HG02840 (cell line): ENCODE results near the gene DIAPH2.

Experiments
- ATAC-seq: cut with Tn5 transposase; IDR thresholded peaks from one replicate; pipeline ENCODE4 v1.9.1; 2021; ENCODE audit warnings: mild to moderate bottlenecking, moderate library complexity, moderate number of reproducible peaks; ENCODE audit not compliant: unreplicated experiment, low FRiP score

Gene DIAPH2

DNA sequence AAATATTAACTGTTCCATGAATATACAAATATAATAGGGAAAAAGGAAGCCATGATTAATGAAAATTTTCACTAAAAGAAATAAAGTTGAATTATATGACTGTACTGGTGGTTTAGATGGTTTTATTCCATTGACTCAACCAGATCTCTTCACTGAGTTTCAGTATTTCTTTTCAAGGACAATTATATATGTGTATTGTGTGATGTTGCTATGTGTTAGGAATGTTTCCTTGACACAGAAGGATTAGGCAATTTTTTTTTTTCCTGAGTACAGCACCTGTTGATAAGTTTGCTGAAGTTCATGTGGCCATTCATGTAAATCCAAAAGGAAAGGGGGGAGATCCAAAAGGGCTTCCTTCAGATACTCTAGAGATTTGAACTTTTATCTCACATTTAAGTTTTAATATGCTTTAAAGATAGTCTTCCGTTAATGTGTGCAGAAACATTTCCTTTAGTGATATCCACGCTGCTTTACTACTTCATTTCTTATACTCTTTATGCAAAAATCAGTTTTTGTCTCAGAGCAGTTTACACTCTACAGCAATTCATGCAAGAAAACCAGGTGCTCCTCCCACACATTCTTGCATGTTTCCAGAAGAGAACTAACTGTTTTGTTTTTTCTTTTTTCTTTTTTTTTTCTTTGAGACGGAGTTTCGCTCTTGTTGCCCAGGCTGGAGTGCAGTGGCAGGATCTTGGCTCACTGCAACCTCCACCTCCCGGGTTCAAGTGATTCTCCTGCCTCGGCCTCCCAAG is 448.2 kb downstream of the DIAPH2 start:
- ATAC-seq, result no peak

DNA sequence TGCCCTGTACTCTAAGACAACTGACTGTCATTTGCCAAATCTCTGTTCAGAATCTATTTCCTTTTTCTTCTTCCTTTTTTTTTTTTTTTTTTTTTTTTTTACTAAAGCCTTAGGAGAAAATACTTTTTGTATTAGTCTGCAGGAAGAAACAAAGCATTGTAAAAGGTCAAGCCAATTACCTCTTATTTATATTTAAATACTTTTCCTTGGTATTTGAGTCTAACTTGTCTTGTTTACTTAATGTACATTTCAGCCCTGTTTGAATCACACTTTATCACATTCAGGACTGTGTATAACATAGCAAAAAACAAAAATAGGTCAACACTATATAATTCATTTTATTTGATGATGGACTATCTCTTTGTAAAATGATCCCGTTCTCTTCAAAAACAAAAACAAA is 461.3 kb downstream of the DIAPH2 start:
- ATAC-seq, result no peak

DNA sequence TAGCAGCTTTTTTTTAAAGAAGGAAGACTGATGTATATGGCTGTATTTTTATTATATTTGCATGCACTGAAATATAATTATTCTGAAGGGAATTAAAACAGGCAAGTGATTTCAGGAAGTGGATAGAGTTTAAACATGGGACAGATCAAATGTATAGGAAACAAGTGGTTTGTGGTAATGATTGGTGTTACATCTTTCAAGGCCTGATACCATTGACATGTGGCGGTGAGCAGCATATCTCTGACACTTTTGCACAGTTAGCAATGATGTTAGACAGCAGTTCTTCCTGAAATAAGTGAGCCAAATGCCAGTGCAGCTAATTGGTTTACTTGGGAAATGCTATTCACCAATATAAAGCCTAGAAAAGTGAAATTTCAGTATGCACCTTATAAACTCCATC is 471.2 kb downstream of the DIAPH2 start:
- no peak for ATAC-seq

DNA sequence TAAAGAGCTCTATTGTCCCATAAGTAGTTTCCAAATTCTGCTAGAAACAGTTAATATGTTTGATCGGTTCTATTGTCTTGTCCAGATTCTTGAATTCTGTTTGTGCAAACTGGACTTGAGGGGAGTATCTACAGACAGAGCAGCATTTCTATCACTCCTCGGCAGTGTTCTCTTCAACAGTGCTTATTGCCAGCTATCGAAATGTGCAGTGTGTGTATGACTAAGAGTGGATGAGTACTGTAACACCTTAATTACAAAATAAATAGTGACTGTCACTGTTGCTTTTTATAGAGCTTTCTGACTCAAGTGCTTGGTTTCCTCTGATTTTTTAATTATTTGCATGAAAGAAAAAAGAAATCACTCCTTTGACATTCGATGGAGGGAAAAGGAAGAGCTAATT is 473.6 kb downstream of the DIAPH2 start:
- ATAC-seq, result no peak

DNA sequence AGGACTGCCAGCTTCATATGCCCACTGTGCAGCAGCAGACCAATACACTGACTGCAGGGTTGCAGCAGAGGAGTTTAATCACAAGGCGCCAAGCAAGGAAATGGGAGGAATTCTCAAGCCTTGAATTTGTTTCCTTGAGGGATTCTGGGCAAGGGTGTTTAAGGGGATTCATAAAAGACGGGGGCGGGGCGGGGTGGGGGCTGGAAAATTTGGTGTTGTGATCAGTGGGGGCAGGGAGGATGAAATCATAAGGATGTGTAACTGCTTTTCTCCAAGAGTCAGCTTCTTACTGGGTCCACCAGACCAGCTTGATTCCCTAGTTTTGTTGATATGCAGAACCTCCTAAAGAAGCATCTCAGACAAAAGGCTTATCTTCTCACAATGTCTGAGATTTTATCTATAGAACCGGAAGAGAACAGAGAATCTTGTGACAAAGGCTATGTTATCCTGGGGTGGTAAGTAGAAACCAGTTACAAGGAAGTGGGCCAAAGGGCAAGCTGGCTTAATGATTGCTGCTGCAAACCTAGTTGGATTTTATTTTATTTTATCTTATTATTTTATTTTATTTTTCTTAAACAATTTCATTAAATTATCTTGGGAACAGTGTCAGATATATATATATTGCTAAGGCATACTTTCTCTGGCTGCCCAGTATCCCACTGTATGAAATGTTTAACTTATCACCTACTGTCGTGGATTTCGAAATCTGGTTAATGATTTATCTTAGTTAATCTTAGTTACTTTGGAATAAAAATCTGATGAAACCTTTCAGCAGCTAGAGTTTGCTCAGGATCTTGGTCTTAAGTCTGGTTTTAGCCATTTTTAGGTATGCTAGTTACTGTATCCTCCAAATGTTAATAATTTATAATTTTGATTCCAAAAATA is 475.5 kb downstream of the DIAPH2 start:
- ATAC-seq, result no peak

DNA sequence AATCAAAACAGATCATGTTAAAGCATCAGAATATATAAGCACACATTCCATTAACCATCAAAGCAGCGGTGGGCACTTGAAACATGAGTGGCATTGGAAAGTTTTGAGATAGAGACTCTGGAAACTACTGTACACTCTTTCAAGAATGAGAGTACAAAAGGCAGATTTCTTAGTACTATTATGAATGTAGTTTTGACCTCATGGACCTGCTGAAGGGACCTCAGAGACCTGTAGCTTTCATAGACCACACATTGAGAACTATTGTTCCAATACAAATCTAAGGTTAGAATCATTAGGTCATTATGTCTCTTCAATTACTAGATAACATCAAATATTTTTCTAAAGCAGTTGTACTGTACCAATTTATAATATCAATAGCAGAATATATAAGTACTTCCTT is 482.7 kb downstream of the DIAPH2 start:
- ATAC-seq, result no peak

DNA sequence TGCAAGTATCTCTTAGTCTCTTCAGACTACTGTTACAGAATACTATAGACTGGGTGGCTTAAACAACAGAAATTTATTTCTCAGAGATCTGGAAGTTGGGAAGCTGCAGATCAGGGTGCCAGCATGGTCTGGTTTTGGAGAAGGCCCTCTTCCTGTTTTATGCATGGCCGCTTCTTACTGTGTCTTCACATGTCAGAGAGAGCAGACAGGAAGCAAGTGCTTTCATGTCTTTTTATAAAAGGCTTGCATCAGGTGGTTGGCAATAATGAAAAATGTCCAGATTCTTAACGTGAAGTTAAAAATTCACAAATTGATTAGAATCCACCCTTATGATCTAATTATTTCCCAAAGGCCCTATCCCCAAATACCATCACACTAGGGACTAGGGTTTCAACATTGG is 484.0 kb downstream of the DIAPH2 start:
- no peak for ATAC-seq

DNA sequence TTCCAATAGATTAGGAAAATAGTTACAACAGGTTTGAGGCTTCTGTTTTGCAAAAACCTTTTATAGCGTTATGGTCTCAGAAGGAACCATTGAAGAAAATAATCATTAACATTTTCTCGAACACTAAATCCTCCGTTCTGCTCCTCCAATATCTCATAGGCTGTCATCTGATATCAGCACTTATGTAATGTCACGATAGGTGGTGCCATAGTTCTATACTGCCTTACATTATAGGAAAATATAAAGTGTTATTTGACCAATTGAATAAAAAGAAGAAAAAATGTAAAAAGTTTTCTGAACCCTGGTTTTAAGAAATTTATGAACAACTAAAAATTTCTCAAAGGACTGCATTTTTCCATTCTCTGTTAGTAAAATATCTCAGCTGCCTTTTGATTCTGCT is 490.5 kb downstream of the DIAPH2 start:
- no peak for ATAC-seq

DNA sequence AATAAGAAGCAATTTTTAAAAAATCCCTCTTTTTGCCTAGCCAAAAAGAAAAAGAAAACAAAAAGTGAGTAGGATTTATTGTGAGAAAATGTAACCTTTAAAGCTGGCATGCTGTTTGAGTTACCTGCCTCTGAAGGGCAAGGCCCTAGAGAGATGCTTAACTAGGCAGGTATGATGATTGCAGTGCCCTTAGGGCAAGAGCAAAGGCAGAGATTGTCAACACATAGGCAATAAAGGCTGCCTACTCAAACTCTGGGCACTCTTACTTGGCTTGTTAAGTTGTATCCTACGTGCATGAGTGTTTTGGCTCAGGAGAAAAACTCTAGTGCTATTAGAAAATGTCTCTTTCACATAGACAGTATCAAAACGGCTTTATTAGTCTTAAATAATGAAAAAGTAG is 505.0 kb downstream of the DIAPH2 start:
- ATAC-seq, result no peak

DNA sequence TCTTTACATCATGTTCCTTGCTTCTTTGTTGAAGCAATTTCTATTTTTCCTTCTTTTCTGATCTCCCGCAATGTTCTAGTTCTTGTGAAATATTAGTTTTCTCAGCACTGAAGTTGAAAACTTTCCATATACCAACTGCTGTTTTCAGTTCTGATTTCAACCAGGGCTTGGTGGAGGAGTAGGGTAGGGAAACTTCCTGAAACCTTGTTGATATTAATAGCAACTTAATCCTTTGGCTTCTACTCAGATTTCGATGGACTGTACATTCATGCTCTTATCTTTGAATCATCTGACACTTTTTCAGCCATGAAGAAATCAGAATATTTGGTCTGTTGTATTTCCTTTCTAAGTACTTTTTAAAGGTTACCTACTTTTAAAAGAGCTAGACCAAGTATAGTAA is 514.9 kb downstream of the DIAPH2 start:
- no peak for ATAC-seq

DNA sequence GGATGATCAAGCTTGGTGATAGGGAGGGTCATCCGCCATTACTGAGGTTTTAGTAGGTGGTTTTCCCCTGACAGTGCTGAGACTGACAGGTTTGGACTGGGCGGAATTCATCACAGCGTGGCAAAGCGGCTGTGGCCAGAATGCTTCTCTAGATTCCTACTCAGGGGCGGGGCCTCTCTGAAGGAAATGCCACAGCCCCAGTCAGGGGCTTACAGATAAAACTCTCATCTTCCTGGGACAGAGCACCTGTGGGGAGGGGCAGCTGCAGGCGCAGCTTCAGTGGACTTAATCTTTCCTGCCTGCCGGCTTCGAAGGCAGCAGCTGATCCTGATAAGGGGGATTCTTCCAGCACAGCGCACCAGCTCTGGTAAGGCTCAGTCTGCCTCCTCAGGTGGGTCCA is 515.8 kb downstream of the DIAPH2 start:
- no peak for ATAC-seq

DNA sequence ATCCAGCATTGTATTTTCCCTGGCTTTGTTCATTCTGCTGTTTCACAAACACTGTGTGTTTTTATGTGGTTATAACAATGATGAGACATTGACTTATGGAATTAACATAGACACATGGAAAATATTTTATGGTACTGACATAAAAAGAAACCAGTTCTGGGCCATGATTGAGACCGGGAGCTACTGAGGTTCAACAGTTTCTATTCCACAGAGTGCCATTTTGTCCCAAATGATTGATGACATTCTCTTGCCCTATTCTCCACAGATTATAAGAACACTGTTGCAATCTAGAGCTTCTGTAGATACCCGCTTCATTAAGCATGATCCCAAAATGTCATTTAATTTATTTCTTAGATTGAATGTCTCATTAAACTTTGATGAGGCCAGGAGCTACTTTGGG is 525.9 kb downstream of the DIAPH2 start:
- ATAC-seq, result no peak

DNA sequence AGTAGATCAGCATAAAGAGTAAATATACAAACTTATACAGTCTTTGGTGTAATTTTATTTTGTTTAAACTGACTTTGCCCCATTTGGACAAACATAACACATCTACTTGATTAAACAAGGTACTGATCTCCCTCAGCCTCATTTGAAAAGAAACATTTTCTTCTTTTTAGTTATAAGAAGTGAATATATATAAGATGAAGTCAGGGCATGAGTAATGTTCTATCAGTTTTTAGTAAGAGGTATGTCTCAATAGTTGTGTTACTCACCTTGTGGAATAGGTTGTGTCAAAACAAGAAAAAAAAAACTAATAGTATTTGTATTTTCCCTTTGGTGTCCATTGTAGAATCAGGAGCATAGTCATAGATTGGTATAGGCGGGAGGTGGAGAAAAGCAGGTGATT is 526.4 kb downstream of the DIAPH2 start:
- no peak for ATAC-seq

DNA sequence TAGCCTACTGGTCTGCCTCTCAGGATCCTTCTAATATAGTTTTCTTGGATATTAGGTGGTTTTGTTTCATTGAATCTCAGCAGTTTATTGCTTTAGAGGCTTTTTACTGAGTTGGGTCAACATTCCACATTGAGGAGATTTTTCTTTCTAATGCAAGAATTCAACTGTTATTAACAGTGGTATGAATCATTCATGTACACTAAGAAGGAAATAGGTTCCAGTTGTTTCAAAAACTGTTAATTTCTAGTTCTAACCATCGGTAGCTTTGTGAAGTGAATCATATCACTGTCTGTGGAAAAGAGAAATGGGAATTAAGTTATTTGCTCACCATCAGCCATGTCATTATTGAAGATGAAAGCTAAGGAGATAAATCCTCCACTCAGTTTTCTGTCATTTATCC is 530.5 kb downstream of the DIAPH2 start:
- no peak for ATAC-seq

DNA sequence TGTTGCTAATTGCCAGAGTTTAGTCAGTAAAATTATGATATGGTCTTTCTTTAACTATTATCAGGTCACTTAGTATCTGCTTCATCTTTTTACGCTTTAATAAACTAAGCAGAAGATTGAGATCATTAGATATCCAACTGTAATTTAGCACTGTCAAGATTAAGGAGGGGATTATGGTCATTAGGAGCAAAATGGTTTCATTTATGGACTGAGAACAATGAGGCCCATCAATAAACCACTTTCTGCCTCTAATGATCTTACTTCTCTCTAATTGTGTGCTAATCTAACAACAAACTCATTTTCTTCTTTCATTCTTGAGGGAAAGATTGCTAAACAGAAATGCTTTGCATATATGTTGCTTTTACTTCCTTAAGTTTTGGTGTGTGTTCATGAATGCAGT is 539.5 kb downstream of the DIAPH2 start:
- ATAC-seq, result no peak

DNA sequence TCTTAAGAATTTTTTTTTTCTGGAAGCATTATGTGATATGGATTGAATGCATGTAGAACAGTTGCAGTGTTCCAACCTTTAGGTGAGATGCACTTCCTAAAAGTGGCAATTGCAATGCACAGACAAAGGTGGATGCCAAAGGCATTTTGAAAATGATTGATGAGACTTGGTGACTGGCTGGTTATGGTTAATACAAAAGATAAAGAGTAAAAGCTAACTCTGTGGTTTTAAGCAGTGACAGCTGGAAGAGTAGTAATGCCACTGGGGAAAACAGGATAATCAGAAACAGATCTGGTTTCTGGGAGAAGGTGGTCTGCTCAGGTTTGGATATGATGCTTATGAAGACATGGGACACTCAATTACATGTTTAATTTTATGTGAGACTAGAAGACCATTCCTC is 544.7 kb downstream of the DIAPH2 start:
- ATAC-seq, result no peak

DNA sequence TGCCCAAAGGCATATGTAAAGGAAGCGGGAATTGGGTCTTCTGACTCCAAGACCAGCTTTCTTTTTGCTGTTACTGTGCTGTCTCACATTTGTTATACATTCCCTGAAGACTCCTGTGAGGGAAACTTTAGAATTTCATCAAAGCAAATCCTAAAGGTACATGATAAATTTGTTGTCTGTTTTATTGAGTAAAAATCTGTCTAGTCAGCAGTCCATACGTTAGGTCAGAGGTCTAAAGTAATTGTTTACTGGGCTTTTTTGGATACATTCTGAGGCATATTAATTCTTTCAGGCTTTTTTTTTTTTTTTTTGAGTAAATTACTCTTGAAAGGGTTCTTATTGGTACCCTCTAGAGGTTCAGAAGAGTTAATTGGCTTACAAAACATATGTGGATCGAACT is 546.3 kb downstream of the DIAPH2 start:
- ATAC-seq, result no peak

DNA sequence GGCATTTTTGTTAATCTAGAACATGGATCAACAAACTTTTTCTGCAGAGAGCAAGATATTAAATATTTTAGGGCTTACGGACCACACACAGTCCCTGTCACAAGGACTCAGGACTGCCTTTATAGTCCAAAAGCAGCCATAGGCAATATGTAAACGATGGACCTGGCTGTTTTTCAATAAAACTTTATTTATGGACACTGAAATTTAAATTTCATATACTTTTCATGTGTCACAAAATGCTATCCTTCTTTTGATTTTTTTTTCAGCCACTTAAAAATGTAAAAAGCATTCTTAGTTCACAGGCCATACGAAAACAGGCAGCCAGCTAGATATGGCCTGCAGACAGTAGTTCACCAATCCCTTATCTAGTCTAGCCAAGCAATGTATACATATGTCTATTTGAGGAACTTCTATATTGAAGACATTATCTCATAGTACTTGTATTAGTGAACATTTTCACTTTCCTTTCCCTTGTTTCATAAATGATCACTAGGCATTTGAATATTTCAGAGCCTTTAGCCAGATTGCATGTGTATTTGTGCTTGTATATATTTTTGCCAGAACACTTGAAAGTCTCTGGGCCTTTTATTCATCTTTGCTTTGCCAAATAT is 549.9 kb downstream of the DIAPH2 start:
- peak; percentile 99 for ATAC-seq

DNA sequence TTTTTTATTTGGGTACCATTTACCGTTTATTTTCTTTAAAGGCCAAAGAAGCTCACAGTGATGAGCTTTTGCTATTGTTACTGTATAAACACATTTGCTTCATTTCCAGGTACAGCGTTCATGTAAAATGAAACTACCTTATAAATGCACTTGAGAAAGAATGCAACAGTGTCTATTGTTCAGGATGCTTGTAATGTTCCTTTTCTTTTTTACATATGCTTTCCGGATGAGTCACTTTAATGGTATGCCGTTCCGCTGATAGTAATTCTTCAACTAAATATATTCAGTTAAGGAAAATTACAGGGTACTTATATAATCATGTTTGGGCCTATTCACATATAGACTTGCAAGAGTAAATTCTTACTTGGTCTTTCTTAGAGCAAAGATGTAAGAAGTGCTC is 554.0 kb downstream of the DIAPH2 start:
- ATAC-seq, result no peak

DNA sequence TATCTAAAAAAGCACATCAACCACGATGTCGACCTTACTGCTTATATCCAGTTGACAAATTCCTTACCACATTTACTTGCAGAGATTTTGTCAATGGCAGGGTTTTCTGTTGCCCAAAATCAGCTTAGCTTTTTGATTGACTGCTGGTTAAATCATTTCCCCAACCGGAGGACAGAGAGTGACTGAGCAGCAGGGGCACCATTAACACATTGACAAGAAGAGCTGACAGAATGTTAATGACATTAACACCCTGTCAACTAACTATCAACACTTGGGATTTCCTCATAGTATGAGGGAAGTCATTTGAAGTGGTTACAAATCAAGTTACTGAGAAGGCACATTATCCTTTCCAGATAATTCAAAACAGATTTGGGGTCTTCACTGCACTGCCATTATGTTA is 567.5 kb downstream of the DIAPH2 start:
- ATAC-seq, result no peak

DNA sequence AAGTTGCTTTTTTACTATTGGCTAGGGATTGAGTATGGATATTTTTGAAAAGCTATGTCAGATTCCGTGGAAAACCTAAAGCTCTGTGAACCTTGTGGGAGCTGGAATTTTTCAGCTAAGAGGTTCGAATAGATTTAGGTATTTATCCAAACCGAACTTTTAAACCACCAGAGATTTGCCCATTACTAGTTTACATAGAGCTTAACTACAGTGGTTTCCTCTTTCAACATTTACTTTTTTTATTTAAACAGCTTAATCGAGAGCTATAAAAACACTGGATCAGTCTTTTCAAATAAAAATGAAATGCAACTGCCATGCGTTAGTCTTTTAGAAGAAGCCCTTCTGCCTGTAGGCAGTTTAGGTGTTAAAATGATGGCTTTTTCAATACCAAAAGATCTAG is 576.0 kb downstream of the DIAPH2 start:
- no peak for ATAC-seq
